Naive B cell (primary cell): ENCODE results near the gene ABCD3. TPM values are rescaled to one million over a fixed set of nuclear protein-coding genes. Genes with fewer than 3 reads are reported as not detected.
A peak's percentile ranks its signal among the peaks of the same experiment; 100 is the strongest.
"Not testable (repeated sequence)": the region's sequence is repeated elsewhere in the genome, so short reads cannot be mapped to it uniquely, and the experiment has no call there.

ENCODE experiments used
- ATAC-seq, 2 donors: fragments of 150-1000 bp; cut with Tn5 transposase; 2 replicates each; pipeline ENCODE4 v1.10.0; 2021; ENCODE audit warnings: low read depth in 2 of 2, mild to moderate bottlenecking in 2 of 2, moderate library complexity in 2 of 2
- DNase-seq: peaks from one replicate; pipeline ENCODE4 v3.0.0; 2022
- H3K27ac Mint-ChIP-seq, 6 donors: one replicate each; pipeline ENCODE4 v1.8.0; 2020 to 2022; ENCODE audit warnings: mild to moderate bottlenecking in 6 of 6, mixed read lengths in 6 of 6, moderate library complexity in 5 of 6, inconsistent platforms in 2 of 6
- H3K27me3 Mint-ChIP-seq, 3 donors: one replicate each; pipeline ENCODE4 v1.8.0; 2021 to 2022; ENCODE audit warnings: mixed read lengths in 3 of 3, mild to moderate bottlenecking in 1 of 3
- H3K36me3 Mint-ChIP-seq, 2 donors: one replicate each; pipeline ENCODE4 v1.8.0; 2020 to 2022; ENCODE audit warnings: mixed read lengths in 2 of 2, inconsistent platforms in 1 of 2, mild to moderate bottlenecking in 1 of 2
- H3K4me1 Mint-ChIP-seq, 3 donors: one replicate each; pipeline ENCODE4 v1.8.0; 2020 to 2022; ENCODE audit warnings: mixed read lengths in 3 of 3, inconsistent platforms in 1 of 3, mild to moderate bottlenecking in 1 of 3, moderate library complexity in 1 of 3
- H3K4me3 Mint-ChIP-seq, 8 donors: one replicate each; pipeline ENCODE4 v1.8.0; 2020 to 2022; ENCODE audit warnings: mild to moderate bottlenecking in 8 of 8, mixed read lengths in 8 of 8, moderate library complexity in 8 of 8, inconsistent platforms in 2 of 8
- H3K9me3 Mint-ChIP-seq, 7 donors: one replicate each; pipeline ENCODE4 v1.8.0; 2020 to 2022; ENCODE audit warnings: mixed read lengths in 7 of 7, mild to moderate bottlenecking in 5 of 7, inconsistent platforms in 2 of 7, moderate library complexity in 1 of 7
- polyA plus RNA-seq, 6 donors: library from polyadenylated mRNA; unstranded; fragments of 300-500 nt; fragmentation: Illumina TruSeq; gene quantifications; one replicate each; pipeline ENCODE4 v1.2.3, GENCODE V29; 2021; ENCODE audit warnings: low read depth in 6 of 6

Gene ABCD3
- polyA plus RNA-seq, 6 donors from 2014 or later, result 12.3 to 20.7 (median 16.9) TPM

GRCh38 chr1:94422115-94422820 is 4.1 kb downstream of the ABCD3 start:
- H3K4me3 Mint-ChIP-seq, result peak overlapping the region in 1 of 8 donors; percentile 74
- H3K36me3 Mint-ChIP-seq, result peaks cover 0 to 4% of the 10 kb centered on the region in 2 donors
- H3K27ac Mint-ChIP-seq, result no peak overlapping the region
- DNase-seq (no peak), ATAC-seq (no peak)
- no peaks in the 10 kb centered on the region for H3K27me3 Mint-ChIP-seq
- H3K4me1 Mint-ChIP-seq, result peaks cover 31 to 43% (median 43%) of the 10 kb centered on the region in 3 donors
- H3K9me3 Mint-ChIP-seq, result no peaks in the 10 kb centered on the region

GRCh38 chr1:94425821-94426484 is 7.8 kb downstream of the ABCD3 start:
- peaks cover 35 to 50% (median 42%) of the 10 kb centered on the region in 3 donors for H3K4me1 Mint-ChIP-seq
- no peaks in the 10 kb centered on the region for H3K27me3 Mint-ChIP-seq
- peaks cover 13 to 15% of the 10 kb centered on the region in 2 donors for H3K36me3 Mint-ChIP-seq
- DNase-seq, result no peak
- no peak overlapping the region for H3K4me3 Mint-ChIP-seq
- H3K27ac Mint-ChIP-seq, result no peak overlapping the region
- ATAC-seq, result no peak
- peaks cover 2 to 12% (median 5%) of the 10 kb centered on the region in 7 donors for H3K9me3 Mint-ChIP-seq

- Mint-ChIP-seq H3K4me1 (peaks cover 37 to 50% (median 41%) of the 10 kb centered on the region in 3 donors), H3K36me3 (peaks cover 13 to 15% of the 10 kb centered on the region in 2 donors), H3K9me3 (peaks cover 2 to 12% (median 5%) of the 10 kb centered on the region in 7 donors)
- H3K27ac Mint-ChIP-seq, ATAC-seq, H3K4me3 Mint-ChIP-seq, H3K27me3 Mint-ChIP-seq, DNase-seq: not testable (repeated sequence)
Observed at GRCh38 chr1:94426485-94426870, 8.3 kb downstream of the ABCD3 start.

GRCh38 chr1:94428441-94428840 is 10.3 kb downstream of the ABCD3 start:
- DNase-seq (no peak), ATAC-seq (no peak)
- H3K36me3 Mint-ChIP-seq, result peaks cover 13 to 20% of the 10 kb centered on the region in 2 donors
- no peak overlapping the region for H3K4me3 Mint-ChIP-seq
- H3K27ac Mint-ChIP-seq, result peak overlapping the region in 1 of 6 donors; percentile 84
- peaks cover 28 to 39% (median 33%) of the 10 kb centered on the region in 3 donors for H3K4me1 Mint-ChIP-seq
- H3K9me3 Mint-ChIP-seq, result peaks cover 2 to 12% (median 5%) of the 10 kb centered on the region in 7 donors
- no peaks in the 10 kb centered on the region for H3K27me3 Mint-ChIP-seq

- H3K9me3 Mint-ChIP-seq, result peaks cover 2 to 12% (median 5%) of the 10 kb centered on the region in 7 donors
- peaks cover 24 to 35% (median 33%) of the 10 kb centered on the region in 3 donors for H3K4me1 Mint-ChIP-seq
- H3K36me3 Mint-ChIP-seq, result peaks cover 13 to 20% of the 10 kb centered on the region in 2 donors
- not testable (repeated sequence) for H3K27me3 Mint-ChIP-seq, ATAC-seq, DNase-seq
- H3K4me3 Mint-ChIP-seq, result peak overlapping the region in 1 of 8 donors; percentile 5
- peak overlapping the region in 2 of 6 donors; percentile 33 to 84 for H3K27ac Mint-ChIP-seq
Observed at GRCh38 chr1:94428927-94429528, 10.8 kb downstream of the ABCD3 start.

- H3K4me3 Mint-ChIP-seq, DNase-seq, H3K27me3 Mint-ChIP-seq, H3K27ac Mint-ChIP-seq, ATAC-seq: not testable (repeated sequence)
- peaks cover 13 to 20% of the 10 kb centered on the region in 2 donors for H3K36me3 Mint-ChIP-seq
- H3K4me1 Mint-ChIP-seq, result peaks cover 27 to 33% (median 31%) of the 10 kb centered on the region in 3 donors
- H3K9me3 Mint-ChIP-seq, result peaks cover 2 to 12% (median 5%) of the 10 kb centered on the region in 7 donors
Observed at GRCh38 chr1:94430066-94430465, 11.9 kb downstream of the ABCD3 start.

- ATAC-seq (no peak), DNase-seq (no peak)
- no peak overlapping the region for H3K4me3 Mint-ChIP-seq
- H3K36me3 Mint-ChIP-seq, result peaks cover 18 to 28% of the 10 kb centered on the region in 2 donors
- peaks cover 18 to 25% (median 20%) of the 10 kb centered on the region in 3 donors for H3K4me1 Mint-ChIP-seq
- peaks cover 6 to 23% (median 11%) of the 10 kb centered on the region in 7 donors for H3K9me3 Mint-ChIP-seq
- H3K27me3 Mint-ChIP-seq, result no peaks in the 10 kb centered on the region
- peak overlapping the region in 1 of 6 donors; percentile 80 for H3K27ac Mint-ChIP-seq
Observed at GRCh38 chr1:94433866-94434265, 15.7 kb downstream of the ABCD3 start.

GRCh38 chr1:94434365-94435045 is 16.3 kb downstream of the ABCD3 start:
- no peak overlapping the region for H3K4me3 Mint-ChIP-seq
- H3K27me3 Mint-ChIP-seq, result no peaks in the 10 kb centered on the region
- H3K27ac Mint-ChIP-seq, result peak overlapping the region in 1 of 6 donors; percentile 18
- peaks cover 18 to 28% (median 21%) of the 10 kb centered on the region in 3 donors for H3K4me1 Mint-ChIP-seq
- H3K9me3 Mint-ChIP-seq, result peaks cover 5 to 20% (median 8%) of the 10 kb centered on the region in 7 donors
- peaks cover 15 to 21% of the 10 kb centered on the region in 2 donors for H3K36me3 Mint-ChIP-seq
- DNase-seq, result no peak
- ATAC-seq, result no peak

GRCh38 chr1:94438692-94439276 is 20.6 kb downstream of the ABCD3 start:
- no peak for DNase-seq
- no peak overlapping the region for H3K27ac Mint-ChIP-seq
- H3K27me3 Mint-ChIP-seq, result no peaks in the 10 kb centered on the region
- H3K36me3 Mint-ChIP-seq, result peaks cover 26 to 43% of the 10 kb centered on the region in 2 donors
- H3K4me1 Mint-ChIP-seq, result peaks cover 12 to 23% (median 16%) of the 10 kb centered on the region in 3 donors
- no peak for ATAC-seq
- no peak overlapping the region for H3K4me3 Mint-ChIP-seq
- H3K9me3 Mint-ChIP-seq, result peaks cover 13 to 51% (median 23%) of the 10 kb centered on the region in 7 donors

- ATAC-seq (no peak), DNase-seq (no peak)
- H3K4me1 Mint-ChIP-seq, result peaks cover 11 to 23% (median 12%) of the 10 kb centered on the region in 3 donors
- peaks cover 15 to 59% (median 30%) of the 10 kb centered on the region in 7 donors for H3K9me3 Mint-ChIP-seq
- H3K36me3 Mint-ChIP-seq, result peaks cover 26 to 47% of the 10 kb centered on the region in 2 donors
- no peak overlapping the region for H3K4me3 Mint-ChIP-seq
- H3K27me3 Mint-ChIP-seq, result no peaks in the 10 kb centered on the region
- H3K27ac Mint-ChIP-seq, result peak overlapping the region in 1 of 6 donors; percentile 44
Observed at GRCh38 chr1:94440088-94440487, 21.9 kb downstream of the ABCD3 start.

- H3K4me3 Mint-ChIP-seq, DNase-seq, H3K27ac Mint-ChIP-seq, ATAC-seq, H3K27me3 Mint-ChIP-seq: not testable (repeated sequence)
- Mint-ChIP-seq H3K36me3 (peaks cover 34 to 46% of the 10 kb centered on the region in 2 donors), H3K4me1 (peaks cover 7 to 12% (median 11%) of the 10 kb centered on the region in 3 donors), H3K9me3 (peaks cover 8 to 73% (median 52%) of the 10 kb centered on the region in 7 donors)
Observed at GRCh38 chr1:94443067-94443466, 24.9 kb downstream of the ABCD3 start.

- not testable (repeated sequence) for H3K27me3 Mint-ChIP-seq, H3K4me1 Mint-ChIP-seq, ATAC-seq, DNase-seq
- H3K36me3 Mint-ChIP-seq, result peaks cover 50 to 62% of the 10 kb centered on the region in 2 donors
- peak overlapping the region in 1 of 8 donors; percentile 23 for H3K4me3 Mint-ChIP-seq
- peak overlapping the region in 1 of 6 donors; percentile 48 for H3K27ac Mint-ChIP-seq
- peaks cover 12 to 87% (median 67%) of the 10 kb centered on the region in 7 donors for H3K9me3 Mint-ChIP-seq
Observed at GRCh38 chr1:94444819-94445218, 26.6 kb downstream of the ABCD3 start.
